ENCODE results near the gene JADE2. TPM values are rescaled to one million over a fixed set of nuclear protein-coding genes. Genes with fewer than 3 reads are reported as not detected.

Gene JADE2
- total RNA-seq, 1 donor from 2014 or later: 30.3 TPM

DNA sequence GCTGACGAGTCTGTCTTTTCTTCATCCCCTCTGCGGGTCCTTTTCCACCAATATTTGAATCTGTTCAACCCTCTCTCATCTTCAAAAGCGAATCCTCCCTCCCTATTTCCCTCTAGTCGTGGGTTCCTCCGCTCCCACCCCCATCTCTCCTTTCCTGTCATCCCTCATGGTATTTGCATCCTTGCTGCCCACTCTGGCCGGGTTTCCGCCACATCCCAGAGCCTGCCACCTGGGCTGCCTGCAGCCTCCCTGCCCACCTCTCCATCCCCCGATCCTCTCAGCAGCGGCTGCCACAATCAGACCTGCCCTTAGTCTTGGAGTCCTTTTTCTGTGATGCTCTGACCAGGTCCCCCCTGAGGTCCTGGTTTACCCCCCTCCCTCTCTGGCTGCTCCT is 44.9 kb downstream of the JADE2 start:
- H3K9me3 Mint-ChIP-seq (ENCODE audit: unreplicated experiment): no peaks in the 10 kb centered on the region
- peaks cover 13% of the 10 kb centered on the region for H3K4me1 Mint-ChIP-seq (ENCODE audit: low read depth, unreplicated experiment)
- H3K27ac Mint-ChIP-seq (ENCODE audit: unreplicated experiment): peak overlapping the region; percentile 78
- H2AFZ ChIP-seq (ENCODE audit: low read depth, low read length): no peak overlapping the region
- no peak overlapping the region for H3K9ac ChIP-seq (ENCODE audit: low read length)
- H4K20me1 ChIP-seq (ENCODE audit: insufficient read depth, low read length): no peaks in the 10 kb centered on the region
- no peak for FAIRE-seq
- peaks cover 53% of the 10 kb centered on the region for H3K36me3 Mint-ChIP-seq (ENCODE audit: low read depth, unreplicated experiment)
- TF ChIP-seq, protein P1, sequence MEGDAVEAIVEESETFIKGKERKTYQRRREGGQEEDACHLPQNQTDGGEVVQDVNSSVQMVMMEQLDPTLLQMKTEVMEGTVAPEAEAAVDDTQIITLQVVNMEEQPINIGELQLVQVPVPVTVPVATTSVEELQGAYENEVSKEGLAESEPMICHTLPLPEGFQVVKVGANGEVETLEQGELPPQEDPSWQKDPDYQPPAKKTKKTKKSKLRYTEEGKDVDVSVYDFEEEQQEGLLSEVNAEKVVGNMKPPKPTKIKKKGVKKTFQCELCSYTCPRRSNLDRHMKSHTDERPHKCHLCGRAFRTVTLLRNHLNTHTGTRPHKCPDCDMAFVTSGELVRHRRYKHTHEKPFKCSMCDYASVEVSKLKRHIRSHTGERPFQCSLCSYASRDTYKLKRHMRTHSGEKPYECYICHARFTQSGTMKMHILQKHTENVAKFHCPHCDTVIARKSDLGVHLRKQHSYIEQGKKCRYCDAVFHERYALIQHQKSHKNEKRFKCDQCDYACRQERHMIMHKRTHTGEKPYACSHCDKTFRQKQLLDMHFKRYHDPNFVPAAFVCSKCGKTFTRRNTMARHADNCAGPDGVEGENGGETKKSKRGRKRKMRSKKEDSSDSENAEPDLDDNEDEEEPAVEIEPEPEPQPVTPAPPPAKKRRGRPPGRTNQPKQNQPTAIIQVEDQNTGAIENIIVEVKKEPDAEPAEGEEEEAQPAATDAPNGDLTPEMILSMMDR (IDR thresholded peaks at IDR 0.05; ENCODE audit: insufficient read depth, low read depth, low read length): no peak
- no peak for TF ChIP-seq EZH2 (IDR thresholded peaks at IDR 0.05; ENCODE audit: insufficient read depth, low read length)
- no peak for DNase-seq (ENCODE audit: low read depth)
- no peak overlapping the region for H3K4me2 ChIP-seq (ENCODE audit: low read length)
- H3K27ac ChIP-seq (ENCODE audit: low read depth, low read length): no peak overlapping the region
- no peaks in the 10 kb centered on the region for H3K79me2 ChIP-seq (ENCODE audit: insufficient read depth, low read length)
- H3K4me1 ChIP-seq (ENCODE audit: insufficient read depth, low read length): peaks cover 17% of the 10 kb centered on the region
- no peaks in the 10 kb centered on the region for H3K36me3 ChIP-seq (ENCODE audit: insufficient read depth, low read length)
- no peaks in the 10 kb centered on the region for H3K9me3 ChIP-seq (ENCODE audit: insufficient read depth, low read depth, low read length)
- no peaks in the 10 kb centered on the region for H3K27me3 ChIP-seq (ENCODE audit: insufficient read depth, low read length)
- no peak overlapping the region for H3K4me3 Mint-ChIP-seq (ENCODE audit: unreplicated experiment)
- no peak overlapping the region for H3K4me3 ChIP-seq (ENCODE audit: insufficient read depth, low read depth, low read length)
- no peaks in the 10 kb centered on the region for H3K27me3 Mint-ChIP-seq (ENCODE audit: low read depth, unreplicated experiment)

DNA sequence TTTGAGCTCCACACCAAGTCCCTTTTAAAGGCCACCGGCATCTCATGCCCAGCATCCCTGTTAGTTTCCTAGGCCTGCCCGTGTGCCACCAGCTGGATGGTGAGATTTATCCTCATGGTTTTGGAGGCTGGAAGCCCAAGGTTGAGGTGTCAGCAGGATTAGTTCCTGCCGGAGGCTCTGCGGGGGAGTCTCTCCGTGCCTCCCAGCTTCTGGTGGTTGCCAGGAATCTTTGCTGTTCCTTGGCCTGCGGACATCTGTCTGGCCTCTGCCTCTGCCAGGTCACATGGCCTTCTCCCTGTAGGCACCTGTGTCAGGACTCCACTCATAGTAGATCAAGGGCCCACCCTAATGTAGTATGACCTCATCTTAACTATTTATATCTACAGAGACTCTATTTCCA is 45.4 kb downstream of the JADE2 start:
- peak overlapping the region; percentile 78 for H3K27ac Mint-ChIP-seq (ENCODE audit: unreplicated experiment)
- DNase-seq (ENCODE audit: low read depth) (no peak), FAIRE-seq (no peak)
- no peaks in the 10 kb centered on the region for H3K27me3 Mint-ChIP-seq (ENCODE audit: low read depth, unreplicated experiment)
- Histone ChIP-seq H3K4me2 (ENCODE audit: low read length) (no peak overlapping the region), H3K4me1 (ENCODE audit: insufficient read depth, low read length) (peaks cover 17% of the 10 kb centered on the region), H3K36me3 (ENCODE audit: insufficient read depth, low read length) (no peaks in the 10 kb centered on the region), H3K27me3 (ENCODE audit: insufficient read depth, low read length) (no peaks in the 10 kb centered on the region), H3K4me3 (ENCODE audit: insufficient read depth, low read depth, low read length) (no peak overlapping the region), H4K20me1 (ENCODE audit: insufficient read depth, low read length) (no peaks in the 10 kb centered on the region), H3K79me2 (ENCODE audit: insufficient read depth, low read length) (no peaks in the 10 kb centered on the region), H3K9me3 (ENCODE audit: insufficient read depth, low read depth, low read length) (no peaks in the 10 kb centered on the region), H3K27ac (ENCODE audit: low read depth, low read length) (no peak overlapping the region), H3K9ac (ENCODE audit: low read length) (no peak overlapping the region), H2AFZ (ENCODE audit: low read depth, low read length) (no peak overlapping the region)
- peaks cover 13% of the 10 kb centered on the region for H3K4me1 Mint-ChIP-seq (ENCODE audit: low read depth, unreplicated experiment)
- no peak for TF ChIP-seq EZH2 (IDR thresholded peaks at IDR 0.05; ENCODE audit: insufficient read depth, low read length)
- TF ChIP-seq, protein P1 (IDR thresholded peaks at IDR 0.05; ENCODE audit: insufficient read depth, low read depth, low read length): no peak
- no peak overlapping the region for H3K4me3 Mint-ChIP-seq (ENCODE audit: unreplicated experiment)
- peaks cover 51% of the 10 kb centered on the region for H3K36me3 Mint-ChIP-seq (ENCODE audit: low read depth, unreplicated experiment)
- H3K9me3 Mint-ChIP-seq (ENCODE audit: unreplicated experiment): no peaks in the 10 kb centered on the region

DNA sequence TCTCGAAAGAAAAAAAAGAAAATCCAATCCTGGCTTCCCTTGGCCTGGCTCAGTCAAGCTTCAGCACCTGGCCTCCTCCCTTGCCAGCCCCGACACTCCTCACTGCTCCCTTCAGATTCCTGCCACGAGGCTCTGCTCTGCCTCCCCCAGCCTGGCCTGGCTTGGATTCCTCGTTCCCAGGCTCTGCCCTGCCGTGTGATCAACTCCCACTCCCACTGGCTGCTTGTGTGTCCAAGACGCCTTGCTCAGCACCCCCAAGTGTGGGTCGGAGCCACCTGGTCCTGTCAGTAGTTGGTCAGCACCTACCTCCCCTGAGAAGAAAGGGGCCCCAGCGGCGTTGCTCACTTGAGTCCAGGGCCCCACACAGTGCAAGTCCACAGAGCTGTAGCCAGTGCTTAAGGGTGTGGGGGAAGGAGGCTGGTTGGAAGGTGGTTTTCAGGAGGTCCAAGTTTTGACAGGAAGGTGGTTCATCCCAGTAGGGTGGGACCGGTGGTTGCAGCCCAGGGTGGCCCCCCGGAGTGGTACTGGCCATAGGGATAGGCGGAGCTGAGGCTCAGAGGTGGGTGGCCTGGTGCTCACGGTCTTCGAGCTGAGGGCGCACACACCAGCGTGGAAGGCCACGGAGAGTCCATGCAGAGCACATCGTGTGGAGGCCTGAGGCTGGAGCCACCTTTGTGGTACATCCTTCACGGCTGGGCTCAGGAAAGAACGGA is 46.4 kb downstream of the JADE2 start:
- no peak overlapping the region for H2AFZ ChIP-seq (ENCODE audit: low read depth, low read length)
- Mint-ChIP-seq H3K4me3 (ENCODE audit: unreplicated experiment) (no peak overlapping the region), H3K9me3 (ENCODE audit: unreplicated experiment) (no peaks in the 10 kb centered on the region), H3K27ac (ENCODE audit: unreplicated experiment) (no peak overlapping the region), H3K36me3 (ENCODE audit: low read depth, unreplicated experiment) (peaks cover 52% of the 10 kb centered on the region), H3K27me3 (ENCODE audit: low read depth, unreplicated experiment) (no peaks in the 10 kb centered on the region), H3K4me1 (ENCODE audit: low read depth, unreplicated experiment) (peaks cover 16% of the 10 kb centered on the region)
- H3K79me2 ChIP-seq (ENCODE audit: insufficient read depth, low read length): no peaks in the 10 kb centered on the region
- H3K27me3 ChIP-seq (ENCODE audit: insufficient read depth, low read length): no peaks in the 10 kb centered on the region
- no peak overlapping the region for H3K4me3 ChIP-seq (ENCODE audit: insufficient read depth, low read depth, low read length)
- no peaks in the 10 kb centered on the region for H4K20me1 ChIP-seq (ENCODE audit: insufficient read depth, low read length)
- no peak for DNase-seq (ENCODE audit: low read depth)
- H3K9ac ChIP-seq (ENCODE audit: low read length): no peak overlapping the region
- H3K4me1 ChIP-seq (ENCODE audit: insufficient read depth, low read length): peaks cover 19% of the 10 kb centered on the region
- TF ChIP-seq, protein P1 (IDR thresholded peaks at IDR 0.05; ENCODE audit: insufficient read depth, low read depth, low read length): no peak
- TF ChIP-seq EZH2 (IDR thresholded peaks at IDR 0.05; ENCODE audit: insufficient read depth, low read length): no peak
- no peak for FAIRE-seq
- no peaks in the 10 kb centered on the region for H3K9me3 ChIP-seq (ENCODE audit: insufficient read depth, low read depth, low read length)
- no peaks in the 10 kb centered on the region for H3K36me3 ChIP-seq (ENCODE audit: insufficient read depth, low read length)
- no peak overlapping the region for H3K27ac ChIP-seq (ENCODE audit: low read depth, low read length)
- no peak overlapping the region for H3K4me2 ChIP-seq (ENCODE audit: low read length)
